Keratinocyte (primary cell): ENCODE measurements around the gene SYCN. TPM values are rescaled to one million over a fixed set of nuclear protein-coding genes. Genes with fewer than 3 reads are reported as not detected.
A peak's percentile ranks its signal among the peaks of the same experiment; 100 is the strongest.

Experiments used
- DNase-seq: peaks from one replicate; pipeline ENCODE4 v3.0.0-alpha.2; 2011; ENCODE audit warnings: low read depth, missing footprints, low spot score
- FAIRE-seq: peaks from 2 replicates; lab custom pipeline; 2011; peaks lifted over from hg19 to GRCh38; lab: Jason Lieb, UNC
- H2AFZ ChIP-seq: 2 replicates; pipeline ENCODE4 v1.6.0; 2012; ENCODE audit warnings: low read length, control low read depth, inconsistent platforms; ENCODE audit not compliant: control insufficient read depth
- H3K27ac ChIP-seq: 2 replicates; pipeline ENCODE4 v1.5.1; 2011; ENCODE audit warnings: low read length; ENCODE audit not compliant: control insufficient read depth, insufficient read depth
- H3K27me3 ChIP-seq: 3 replicates; pipeline ENCODE4 v1.6.0; 2011; ENCODE audit warnings: low read length; ENCODE audit not compliant: control insufficient read depth, insufficient read depth; ENCODE audit errors: extremely low read depth
- H3K36me3 ChIP-seq, 2 experiments: 2 replicates in 1 of 2; 3 replicates in 1 of 2; pipeline ENCODE4 v1.5.1; 2011; ENCODE audit warnings: low read length in 2 of 2, mild to moderate bottlenecking in 1 of 2; ENCODE audit not compliant: control insufficient read depth in 2 of 2, insufficient read depth in 2 of 2; ENCODE audit errors: extremely low read depth in 1 of 2
- H3K4me1 ChIP-seq: 3 replicates; pipeline ENCODE4 v1.5.1; 2011; ENCODE audit warnings: low read length; ENCODE audit not compliant: control insufficient read depth, insufficient read depth; ENCODE audit errors: extremely low read depth
- H3K4me2 ChIP-seq: 3 replicates; pipeline ENCODE4 v1.6.0; 2011; ENCODE audit warnings: low read depth, low read length; ENCODE audit not compliant: control insufficient read depth, insufficient read depth; ENCODE audit errors: extremely low read depth
- H3K4me3 ChIP-seq, 3 experiments: fragments of 200-600 bp in 1 of 3; sonication (generic) in 1 of 3; 2 replicates in 2 of 3; 3 replicates in 1 of 3; pipeline ENCODE4 v1.5.1; 2011 to 2016; ENCODE audit warnings: low read length in 3 of 3, mild to moderate bottlenecking in 3 of 3, control low read depth in 2 of 3, inconsistent platforms in 1 of 3, low read depth in 1 of 3, mixed read lengths in 1 of 3, mixed run types in 1 of 3, moderate library complexity in 1 of 3; ENCODE audit not compliant: control insufficient read depth in 2 of 3, insufficient read depth in 2 of 3; ENCODE audit errors: extremely low read depth in 1 of 3
- H3K79me2 ChIP-seq: 2 replicates; pipeline ENCODE4 v1.6.0; 2012; ENCODE audit warnings: low read length; ENCODE audit not compliant: control insufficient read depth, insufficient read depth
- H3K9ac ChIP-seq: 3 replicates; pipeline ENCODE4 v1.6.0; 2011; ENCODE audit warnings: low read length; ENCODE audit not compliant: control insufficient read depth, insufficient read depth; ENCODE audit errors: extremely low read depth
- H3K9me1 ChIP-seq: 3 replicates; pipeline ENCODE4 v1.6.0; 2011; ENCODE audit warnings: low read length; ENCODE audit not compliant: control insufficient read depth, insufficient read depth; ENCODE audit errors: extremely low read depth
- H3K9me3 ChIP-seq: 2 replicates; pipeline ENCODE4 v1.5.1; 2012; ENCODE audit warnings: low read depth, low read length; ENCODE audit not compliant: control insufficient read depth
- H4K20me1 ChIP-seq: 3 replicates; pipeline ENCODE4 v1.6.0; 2011; ENCODE audit warnings: low read length; ENCODE audit not compliant: control insufficient read depth, insufficient read depth; ENCODE audit errors: extremely low read depth
- CTCF ChIP-seq, 3 experiments: IDR thresholded peaks in 1 of 3; conservative IDR thresholded peaks in 1 of 3; optimal IDR thresholded peaks in 1 of 3; 2 replicates in 2 of 3; 3 replicates in 1 of 3; pipeline versions ENCODE3 to v1.5.1; 2011; ENCODE audit warnings: low read length in 3 of 3, mild to moderate bottlenecking in 3 of 3, moderate library complexity in 2 of 3, control low read depth in 1 of 3, inconsistent platforms in 1 of 3; ENCODE audit not compliant: insufficient read depth in 2 of 3; ENCODE audit errors: extremely low read depth in 1 of 3
- EZH2 ChIP-seq: IDR thresholded peaks from one replicate; pipeline ENCODE4 v1.6.1; 2012; ENCODE audit warnings: inconsistent platforms, mild to moderate bottlenecking, low read length, moderate library complexity
- dilution Hi-C: fragments of 300-500 bp; cut with MboI; formaldehyde crosslinking; loops from one replicate; pipeline ENCODE4 v1.7.0; 2020; ENCODE audit warnings: low sequenced_read_pairs; ENCODE audit not compliant: extremely low pct_ligation_motif_present
- polyA plus RNA-seq, 5 experiments: library from polyadenylated mRNA; depleted of rRNA in 3 of 5; stranded (reverse) in 3 of 5; stranded (forward) in 1 of 5; unstranded in 1 of 5; fragments of >200 nt; gene quantifications; 1 replicate in 1 of 5; 2 replicates in 3 of 5; 3 replicates in 1 of 5; pipeline versions ENCODE4 v1.2.1 to v1.2.3, GENCODE V29; 2011 to 2012; ENCODE audit warnings: missing spikeins in 2 of 5, low read depth in 1 of 5, low replicate concordance in 1 of 5

SYCN gene
- polyA plus RNA-seq, 1 donor (not counting 4 experiments of a cell fraction or from before 2014, with no cell fraction given) = not detected

GRCh38 chr19:39183104-39183503, 21.0 kb downstream of the SYCN start:
- no peaks in the 10 kb centered on the region for H3K4me1 ChIP-seq
- dilution Hi-C loops = no loop called here

GRCh38 chr19:39182174-39182505, 21.9 kb downstream of the SYCN start:
- TF ChIP-seq CTCF (optimal IDR thresholded peaks at IDR 0.05 in 1 of 3, IDR thresholded peaks at IDR 0.05 in 1 of 3, conservative IDR thresholded peaks at IDR 0.05 in 1 of 3; ENCODE audit: extremely low read depth in 1 of 3, insufficient read depth in 2 of 3, low read length in 3 of 3) = no peak
- Histone ChIP-seq H4K20me1 (no peaks in the 10 kb centered on the region), H3K4me1 (no peaks in the 10 kb centered on the region), H3K9me1 (no peaks in the 10 kb centered on the region), H3K79me2 (no peaks in the 10 kb centered on the region), H3K9me3 (no peaks in the 10 kb centered on the region), H3K4me2 (no peak overlapping the region), H3K36me3 (peaks cover 0 to 14% of the 10 kb centered on the region in 2 experiments), H3K27ac (no peak overlapping the region), H3K27me3 (no peaks in the 10 kb centered on the region), H3K9ac (no peak overlapping the region), H3K4me3 (no peak overlapping the region), H2AFZ (no peak overlapping the region)
- FAIRE-seq (peak; percentile 46), DNase-seq (no peak)
- dilution Hi-C loops = no loop called here

More at GRCh38 chr19:39183104-39183503, 21.0 kb downstream of the SYCN start:
- DNase-seq (no peak), FAIRE-seq (no peak)
- no peak overlapping the region for H3K4me2 ChIP-seq
- no peaks in the 10 kb centered on the region for H4K20me1 ChIP-seq
- H3K4me3 ChIP-seq = no peak overlapping the region
- no peaks in the 10 kb centered on the region for H3K79me2 ChIP-seq
- TF ChIP-seq EZH2 = no peak
- no peak for TF ChIP-seq CTCF (optimal IDR thresholded peaks at IDR 0.05 in 1 of 3, IDR thresholded peaks at IDR 0.05 in 1 of 3, conservative IDR thresholded peaks at IDR 0.05 in 1 of 3; ENCODE audit: extremely low read depth in 1 of 3, insufficient read depth in 2 of 3, low read length in 3 of 3)
- peaks cover 0 to 10% of the 10 kb centered on the region in 2 experiments for H3K36me3 ChIP-seq
- no peak overlapping the region for H3K9ac ChIP-seq
- H3K9me3 ChIP-seq = no peaks in the 10 kb centered on the region
- no peak overlapping the region for H2AFZ ChIP-seq
- H3K9me1 ChIP-seq = no peaks in the 10 kb centered on the region
- no peak overlapping the region for H3K27ac ChIP-seq
- no peaks in the 10 kb centered on the region for H3K27me3 ChIP-seq
